HG02571 (cell line): Measurements from ENCODE around the gene DTNBP1.

ENCODE experiments used
- ATAC-seq: cut with Tn5 transposase; IDR thresholded peaks from one replicate; pipeline ENCODE4 v1.9.1; 2021; ENCODE audit warnings: mild to moderate bottlenecking, moderate library complexity; ENCODE audit not compliant: unreplicated experiment

Gene DTNBP1

GRCh38 chr6:15504581-15505350 is 158.1 kb downstream of the DTNBP1 start:
- no peak for ATAC-seq

- no peak for ATAC-seq
These were observed 158.8 kb downstream of the DTNBP1 start for GRCh38 chr6:15504040-15504495.

GRCh38 chr6:15503346-15503680 is 159.5 kb downstream of the DTNBP1 start:
- no peak for ATAC-seq

- no peak for ATAC-seq
These were observed 160.1 kb downstream of the DTNBP1 start for GRCh38 chr6:15502446-15503345.

- no peak for ATAC-seq
These were observed 160.9 kb downstream of the DTNBP1 start for GRCh38 chr6:15501826-15502445.

GRCh38 chr6:15500901-15501825 is 161.7 kb downstream of the DTNBP1 start:
- no peak for ATAC-seq

GRCh38 chr6:15500078-15500740 is 162.6 kb downstream of the DTNBP1 start:
- no peak for ATAC-seq

GRCh38 chr6:15499591-15499990 is 163.2 kb downstream of the DTNBP1 start:
- no peak for ATAC-seq

GRCh38 chr6:15499125-15499524 is 163.7 kb downstream of the DTNBP1 start:
- ATAC-seq: no peak

- no peak for ATAC-seq
These were observed 164.2 kb downstream of the DTNBP1 start for GRCh38 chr6:15498640-15499039.

GRCh38 chr6:15496345-15497131 is 166.3 kb downstream of the DTNBP1 start:
- ATAC-seq: no peak

GRCh38 chr6:15495375-15495901 is 167.4 kb downstream of the DTNBP1 start:
- no peak for ATAC-seq

- ATAC-seq: no peak
These were observed 169.2 kb downstream of the DTNBP1 start for GRCh38 chr6:15493437-15494168.

- no peak for ATAC-seq
These were observed 170.9 kb downstream of the DTNBP1 start for GRCh38 chr6:15491986-15492269.

- no peak for ATAC-seq
These were observed 171.4 kb downstream of the DTNBP1 start for GRCh38 chr6:15491255-15491985.

- ATAC-seq: no peak
These were observed 172.4 kb downstream of the DTNBP1 start for GRCh38 chr6:15490242-15491100.
